A549 (cell line): Measurements from ENCODE around the gene RGS1. TPM values are rescaled to one million over a fixed set of nuclear protein-coding genes. Genes with fewer than 3 reads are reported as not detected.

Source experiments
- ATAC-seq, 2 experiments: fragments of 200-7000 bp in 1 of 2; fragments of >200 bp in 1 of 2; cut with Nextera tagmentation in 1 of 2; cut with Tn5 transposase in 1 of 2; 3 replicates each; pipeline versions ENCODE4 v1.8.0 to v1.9.1; 2018 to 2020; ENCODE audit warnings: mild to moderate bottlenecking in 1 of 2, moderate library complexity in 1 of 2
- CTCF ChIA-PET: fragments of 300-600 bp; sonication (Branson Sonifier 250); formaldehyde crosslinking; extraction: SDS; loops from one replicate; lab custom pipeline; 2021; ENCODE audit warnings: antibody characterized with exemption, inconsistent platforms; lab: Yijun Ruan, JAX
- POLR2A ChIA-PET: fragments of 350-600 bp; formaldehyde crosslinking; extraction: SDS; loops from one replicate; lab custom pipeline; 2021; ENCODE audit warnings: antibody characterized with exemption, inconsistent platforms; lab: Yijun Ruan, JAX
- DNase-seq, 2 experiments: peaks; one replicate each; pipeline versions ENCODE4 v3.0.0 to v3.0.0-alpha.2; 2011 to 2016; ENCODE audit warnings: low read depth in 1 of 2, low spot score in 1 of 2
- FAIRE-seq: peaks from 2 replicates; lab custom pipeline; 2011; peaks lifted over from hg19 to GRCh38; lab: Jason Lieb, UNC
- H3K27ac ChIP-seq, 2 experiments: fragments of >200 bp; sonication (Bioruptor Twin); formaldehyde crosslinking; 3 replicates each; pipeline ENCODE4 v1.5.1; 2016 to 2017
- H3K4me1 ChIP-seq: fragments of >200 bp; sonication (Bioruptor Twin); formaldehyde crosslinking; 3 replicates; pipeline ENCODE4 v1.6.1; 2016
- H3K4me2 ChIP-seq: fragments of >200 bp; sonication (Bioruptor Twin); formaldehyde crosslinking; 3 replicates; pipeline ENCODE4 v1.6.1; 2016
- H3K4me3 ChIP-seq: fragments of >200 bp; sonication (Bioruptor Twin); formaldehyde crosslinking; 3 replicates; pipeline ENCODE4 v1.5.1; 2016
- H3K9me3 ChIP-seq: fragments of >200 bp; sonication (Bioruptor Twin); formaldehyde crosslinking; 3 replicates; pipeline ENCODE4 v1.6.1; 2016
- CBX8 ChIP-seq: fragments of 200-600 bp; sonication (generic); IDR thresholded peaks from 2 replicates; pipeline ENCODE4 v1.6.1; 2016
- CEBPB ChIP-seq, 2 experiments: fragments of >200 bp in 1 of 2; sonication (Bioruptor Twin) in 1 of 2; formaldehyde crosslinking in 1 of 2; IDR thresholded peaks; 2 replicates each; pipeline ENCODE4 v1.6.1; 2012 to 2016
- CHD4 ChIP-seq: fragments of 200-600 bp; sonication (generic); IDR thresholded peaks from 2 replicates; pipeline ENCODE4 v1.6.1; 2016; ENCODE audit warnings: antibody characterized with exemption, mild to moderate bottlenecking, borderline replicate concordance
- ELK1 ChIP-seq: fragments of 150-350 bp; IDR thresholded peaks from 2 replicates; pipeline ENCODE4 v1.6.1; 2014; ENCODE audit warnings: low read depth, mild to moderate bottlenecking, low read length
- EP300 ChIP-seq, 2 experiments: fragments of >200 bp; sonication (Bioruptor Twin); formaldehyde crosslinking; IDR thresholded peaks; 2 replicates in 1 of 2; 3 replicates in 1 of 2; pipeline ENCODE4 v1.6.1; 2016 to 2017
- ESRRA ChIP-seq: fragments of 150-350 bp; IDR thresholded peaks from 2 replicates; pipeline ENCODE4 v1.6.1; 2014; ENCODE audit warnings: mild to moderate bottlenecking, low read length, borderline replicate concordance
- FOSB ChIP-seq: fragments of 250-450 bp; sonication (Bioruptor Pico); IDR thresholded peaks from 2 replicates; pipeline ENCODE4 v1.5.0; 2020; ENCODE audit warnings: mild to moderate bottlenecking, moderate library complexity
- FOSL2 ChIP-seq, 2 experiments: fragments of 450-650 bp in 1 of 2; fragments of >200 bp in 1 of 2; sonication (Bioruptor Twin) in 1 of 2; formaldehyde crosslinking; IDR thresholded peaks; 2 replicates each; pipeline versions ENCODE4 v1.5.0 to v1.6.1; 2016 to 2020; ENCODE audit warnings: mild to moderate bottlenecking in 1 of 2, moderate library complexity in 1 of 2
- FOXS1 ChIP-seq: fragments of 250-450 bp; sonication (Bioruptor Pico); IDR thresholded peaks from 2 replicates; pipeline ENCODE4 v1.5.0; 2020; ENCODE audit warnings: mild to moderate bottlenecking, moderate library complexity
- HES2 ChIP-seq: fragments of >200 bp; sonication (Bioruptor Twin); formaldehyde crosslinking; IDR thresholded peaks from 2 replicates; pipeline ENCODE4 v1.6.1; 2016
- HOXA7 ChIP-seq: fragments of 250-450 bp; sonication (Bioruptor Pico); IDR thresholded peaks from 2 replicates; pipeline ENCODE4 v1.5.0; 2020; ENCODE audit warnings: mild to moderate bottlenecking, moderate library complexity
- JUNB ChIP-seq: fragments of >200 bp; sonication (Bioruptor Twin); formaldehyde crosslinking; IDR thresholded peaks from 2 replicates; pipeline ENCODE4 v1.6.1; 2016
- MAFK ChIP-seq: fragments of 450-650 bp; IDR thresholded peaks from 2 replicates; pipeline ENCODE4 v1.6.1; 2014; ENCODE audit not compliant: partially characterized antibody
- NPAS2 ChIP-seq: fragments of 250-450 bp; sonication (Bioruptor Pico); IDR thresholded peaks from 2 replicates; pipeline ENCODE4 v1.8.0; 2022; ENCODE audit warnings: mild to moderate bottlenecking, moderate library complexity, borderline replicate concordance
- NR3C1 ChIP-seq: fragments of >200 bp; sonication (Bioruptor Twin); formaldehyde crosslinking; IDR thresholded peaks from 3 replicates; pipeline ENCODE4 v1.6.1; 2017
- PHF8 ChIP-seq: fragments of 200-600 bp; sonication (generic); IDR thresholded peaks from 2 replicates; pipeline ENCODE4 v1.6.1; 2016; ENCODE audit warnings: low read depth, mild to moderate bottlenecking, antibody characterized with exemption, moderate library complexity, borderline replicate concordance
- POLR2AphosphoS2 ChIP-seq: conservative IDR thresholded peaks from 2 replicates; pipeline ENCODE4 v1.6.1; 2012; ENCODE audit warnings: low read length, improper control_type of control experiment, inconsistent platforms
- RARB ChIP-seq: fragments of 250-450 bp; sonication (Bioruptor Pico); IDR thresholded peaks from 2 replicates; pipeline ENCODE4 v1.8.0; 2021; ENCODE audit warnings: mild to moderate bottlenecking, moderate library complexity
- RNF2 ChIP-seq: fragments of 200-600 bp; sonication (generic); IDR thresholded peaks from 2 replicates; pipeline ENCODE4 v1.6.1; 2016; ENCODE audit warnings: low read depth, mild to moderate bottlenecking, antibody characterized with exemption, moderate library complexity, borderline replicate concordance
- SMC3 ChIP-seq: fragments of >200 bp; sonication (Bioruptor Twin); formaldehyde crosslinking; IDR thresholded peaks from 3 replicates; pipeline ENCODE4 v1.6.1; 2018; ENCODE audit warnings: inconsistent platforms
- TFCP2L1 ChIP-seq: fragments of 250-450 bp; sonication (Bioruptor Pico); IDR thresholded peaks from 2 replicates; pipeline ENCODE4 v1.5.0; 2021; ENCODE audit warnings: mild to moderate bottlenecking
- TP53 ChIP-seq: fragments of 250-450 bp; sonication (Bioruptor Pico); IDR thresholded peaks from 2 replicates; pipeline ENCODE4 v1.5.0; 2021; ENCODE audit warnings: mild to moderate bottlenecking, moderate library complexity
- USF2 ChIP-seq: fragments of 450-650 bp; IDR thresholded peaks from 2 replicates; pipeline ENCODE4 v1.6.1; 2014; ENCODE audit warnings: antibody characterized with exemption
- ZC3H11A ChIP-seq: fragments of 450-650 bp; IDR thresholded peaks from 2 replicates; pipeline ENCODE4 v1.6.1; 2014; ENCODE audit warnings: antibody characterized with exemption, mild to moderate bottlenecking
- ZNF302 ChIP-seq: fragments of 250-450 bp; sonication (Bioruptor Pico); IDR thresholded peaks from 2 replicates; pipeline ENCODE4 v1.9.0; 2021; ENCODE audit warnings: inconsistent platforms, mild to moderate bottlenecking, moderate library complexity
- WGBS: methylation state at CpG from one replicate; pipeline ENCODE4 v1.1.6; 2017; ENCODE audit errors: missing lambda C conversion rate; 5-methylcytosine and 5-hydroxymethylcytosine counted together
- polyA plus RNA-seq, 4 experiments: library from polyadenylated mRNA; depleted of rRNA in 3 of 4; stranded (reverse); fragments of >200 nt; fragmentation: RNase III in 1 of 4; extraction: RNeasy Plus Mini Kit Qiagen cat#74134 plus additional on column Dnase treatment in 1 of 4; gene quantifications; 2 replicates in 3 of 4; 3 replicates in 1 of 4; pipeline ENCODE4 v1.2.3, GENCODE V29; 2011 to 2017

Gene RGS1
- polyA plus RNA-seq, 2 of the 4 experiments (the other 2 are of a cell fraction) = not detected

GRCh38 chr1:192620071-192620635, 44.6 kb downstream of the RGS1 start:
- Histone ChIP-seq H3K9me3 (no peaks in the 10 kb centered on the region), H3K27ac (no peak overlapping the region), H3K4me3 (no peak overlapping the region), H3K4me1 (no peaks in the 10 kb centered on the region), H3K4me2 (no peak overlapping the region)
- no peak for FAIRE-seq
- no peak for DNase-seq
- no peak for TF ChIP-seq FOSL2 (IDR thresholded peaks at IDR 0.05)
- no peak for TF ChIP-seq FOSL2 (CRISPR knock-in tag; IDR thresholded peaks at IDR 0.05)
- no peak for TF ChIP-seq EP300 (IDR thresholded peaks at IDR 0.05)
- TF ChIP-seq FOXS1 (CRISPR knock-in tag) = no peak
- TF ChIP-seq NR3C1 = no peak
- TF ChIP-seq JUNB = no peak
- no peak for TF ChIP-seq ESRRA
- ChIA-PET POLR2A (no interaction called here), CTCF (no interaction called here)
- no peak for ATAC-seq

- ATAC-seq = no peak
- no peak for DNase-seq
- ChIA-PET CTCF (interaction anchor here (0.6 kb wide), 1 partner anchor 443 kb away, joined by 3 read pairs; no protein-coding TSS in a partner anchor), POLR2A (no interaction called here)
- no peak for FAIRE-seq
- TF ChIP-seq ELK1 (no peak), FOSB (no peak), CBX8 (no peak), NPAS2 (CRISPR knock-in tag) (no peak), PHF8 (no peak), CEBPB (IDR thresholded peaks at IDR 0.05) (no peak), ZNF302 (CRISPR knock-in tag) (no peak), POLR2AphosphoS2 (no peak), HOXA7 (no peak), FOXS1 (CRISPR knock-in tag) (no peak), TP53 (CRISPR knock-in tag) (no peak), CHD4 (no peak), RNF2 (no peak), HES2 (no peak), SMC3 (no peak), USF2 (no peak), RARB (CRISPR knock-in tag) (no peak), MAFK (no peak), ZC3H11A (no peak), TFCP2L1 (CRISPR knock-in tag) (no peak)
- no peaks in the 10 kb centered on the region for H3K4me1 ChIP-seq
- no peak overlapping the region for H3K27ac ChIP-seq
- H3K4me2 ChIP-seq = no peak overlapping the region
- H3K9me3 ChIP-seq = no peaks in the 10 kb centered on the region
- 62% methylated on average over 3 of the region's 3 CpGs for WGBS
- H3K4me3 ChIP-seq = no peak overlapping the region
Observed at GRCh38 chr1:192626366-192627179, 51.0 kb downstream of the RGS1 start.
